GM12875 (cell line): Measurements from ENCODE around the gene DHDH.
A peak's percentile ranks its signal among the peaks of the same experiment; 100 is the strongest.

Source experiments
- H3K4me3 ChIP-seq: one replicate; pipeline ENCODE4 v1.5.1; 2011; ENCODE audit warnings: low read depth, low read length, control low read depth
- CTCF ChIP-seq: IDR thresholded peaks from 2 replicates; pipeline ENCODE4 v1.5.1; 2011; ENCODE audit warnings: low read depth, mild to moderate bottlenecking, control low read depth, inconsistent platforms, low read length, moderate library complexity, borderline replicate concordance; ENCODE audit not compliant: insufficient read depth

Gene DHDH

GRCh38 chr19:48954595-48955307, 21.3 kb downstream of the DHDH start, which contains the start of gene BAX:
BAX (plus strand) TSS chr19:48954875; CDS start chr19:48954929, 54 bp downstream.
- H3K4me3 ChIP-seq = peak within 1 kb of the TSS; percentile 93
- TF ChIP-seq CTCF = no peak

DNA sequence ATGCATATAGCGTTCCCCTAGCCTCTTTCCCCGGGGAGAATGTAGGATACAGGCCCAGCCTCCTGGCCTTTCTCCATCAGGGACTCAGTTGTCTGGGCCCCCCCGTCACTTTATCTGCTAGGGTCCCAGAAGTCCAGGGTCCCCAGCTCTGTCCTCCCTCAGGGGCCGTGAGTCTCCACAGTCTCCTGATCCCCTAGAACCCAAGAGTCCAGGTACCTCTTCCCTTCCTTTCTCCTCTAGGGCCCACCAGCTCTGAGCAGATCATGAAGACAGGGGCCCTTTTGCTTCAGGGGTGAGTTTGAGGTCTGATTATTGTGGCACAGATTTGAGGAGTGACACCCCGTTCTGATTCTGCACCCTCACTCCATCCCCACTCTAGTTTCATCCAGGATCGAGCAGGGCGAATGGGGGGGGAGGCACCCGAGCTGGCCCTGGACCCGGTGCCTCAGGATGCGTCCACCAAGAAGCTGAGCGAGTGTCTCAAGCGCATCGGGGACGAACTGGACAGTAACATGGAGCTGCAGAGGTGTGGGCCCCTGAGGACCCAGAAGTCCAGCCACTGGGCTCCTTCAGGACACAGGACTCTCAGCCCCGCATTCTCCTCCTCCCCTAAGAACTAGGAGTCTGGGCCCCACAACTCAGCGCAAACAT, 21.9 kb downstream of the DHDH start:
- peak overlapping the region; percentile 93 for H3K4me3 ChIP-seq
- no peak for TF ChIP-seq CTCF

- no peak overlapping the region for H3K4me3 ChIP-seq
- no peak for TF ChIP-seq CTCF
Measured at GRCh38 chr19:48958006-48958405, 24.5 kb downstream of the DHDH start.

DNA sequence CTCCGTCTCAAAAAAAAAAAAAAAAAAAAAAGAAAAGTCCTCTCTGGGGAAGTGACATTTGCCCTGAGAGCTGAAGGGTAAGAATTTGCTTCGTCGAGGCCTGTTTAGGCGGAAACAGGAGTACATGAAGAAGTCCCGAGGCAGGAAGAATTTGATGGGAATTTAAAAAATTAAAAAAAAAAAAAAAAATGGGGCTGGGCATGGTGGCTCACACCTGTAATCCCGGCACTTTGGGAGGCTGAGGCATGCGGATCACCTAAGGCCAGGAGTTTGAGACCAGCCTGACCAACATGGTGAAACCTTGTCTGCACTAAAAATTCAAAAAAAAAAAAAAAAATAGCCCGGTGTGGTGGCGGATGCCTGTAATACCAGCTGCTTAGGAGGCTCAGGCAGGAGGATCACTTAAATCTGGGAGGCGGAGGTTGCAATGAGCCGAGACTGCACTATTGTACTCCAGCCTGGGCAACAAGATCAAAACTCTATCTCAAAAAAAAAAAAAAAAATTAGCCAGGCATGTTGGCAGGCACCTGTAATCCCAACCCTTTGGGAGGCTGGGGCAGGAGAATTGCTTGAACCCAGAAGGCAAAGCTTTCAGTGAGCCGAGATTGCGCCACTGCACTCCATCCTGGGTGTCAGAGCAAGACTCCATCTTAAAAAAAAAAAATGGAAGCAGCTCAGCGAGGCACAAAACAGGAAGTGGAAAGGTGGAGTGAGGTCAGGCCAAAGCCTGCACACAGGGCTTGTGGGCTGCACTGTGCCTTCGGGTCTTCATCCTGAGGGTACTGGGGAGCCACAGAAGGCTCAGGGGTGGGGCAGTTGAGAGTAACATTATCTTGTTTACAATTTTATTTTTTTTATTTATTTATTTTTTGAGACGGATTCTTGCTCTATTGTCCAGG, 26.1 kb downstream of the DHDH start:
- TF ChIP-seq CTCF = no peak
- H3K4me3 ChIP-seq = no peak overlapping the region

GRCh38 chr19:48961051-48961649, 27.7 kb downstream of the DHDH start:
- no peak for TF ChIP-seq CTCF
- no peak overlapping the region for H3K4me3 ChIP-seq

- no peak overlapping the region for H3K4me3 ChIP-seq
- TF ChIP-seq CTCF = no peak
Measured at GRCh38 chr19:48961673-48962028, 28.2 kb downstream of the DHDH start.
